ENCODE results near the gene DGUOK.

The DGUOK gene

GRCh38 chr2:73919596-73920228, 7.0 kb upstream of the DGUOK start:
- intact Hi-C loops (cut with DNase I; ENCODE audit: low total_unique reads) = loop anchor here (10.0 kb wide), 1 partner anchor 95 kb away; the partner anchor contains the start of gene STAMBP
- Histone ChIP-seq H3K27ac (no peak overlapping the region), H3K9me3 (no peaks in the 10 kb centered on the region), H3K4me1 (no peaks in the 10 kb centered on the region), H3K27me3 (no peaks in the 10 kb centered on the region), H3K36me3 (peaks cover 38 to 47% (median 42%) of the 10 kb centered on the region in 3 donors), H3K4me3 (no peak overlapping the region)
- DNase-seq = no peak
- TF ChIP-seq, protein P1, sequence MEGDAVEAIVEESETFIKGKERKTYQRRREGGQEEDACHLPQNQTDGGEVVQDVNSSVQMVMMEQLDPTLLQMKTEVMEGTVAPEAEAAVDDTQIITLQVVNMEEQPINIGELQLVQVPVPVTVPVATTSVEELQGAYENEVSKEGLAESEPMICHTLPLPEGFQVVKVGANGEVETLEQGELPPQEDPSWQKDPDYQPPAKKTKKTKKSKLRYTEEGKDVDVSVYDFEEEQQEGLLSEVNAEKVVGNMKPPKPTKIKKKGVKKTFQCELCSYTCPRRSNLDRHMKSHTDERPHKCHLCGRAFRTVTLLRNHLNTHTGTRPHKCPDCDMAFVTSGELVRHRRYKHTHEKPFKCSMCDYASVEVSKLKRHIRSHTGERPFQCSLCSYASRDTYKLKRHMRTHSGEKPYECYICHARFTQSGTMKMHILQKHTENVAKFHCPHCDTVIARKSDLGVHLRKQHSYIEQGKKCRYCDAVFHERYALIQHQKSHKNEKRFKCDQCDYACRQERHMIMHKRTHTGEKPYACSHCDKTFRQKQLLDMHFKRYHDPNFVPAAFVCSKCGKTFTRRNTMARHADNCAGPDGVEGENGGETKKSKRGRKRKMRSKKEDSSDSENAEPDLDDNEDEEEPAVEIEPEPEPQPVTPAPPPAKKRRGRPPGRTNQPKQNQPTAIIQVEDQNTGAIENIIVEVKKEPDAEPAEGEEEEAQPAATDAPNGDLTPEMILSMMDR (IDR thresholded peaks at IDR 0.05) = no peak

GRCh38 chr2:73920577-73921545, 5.8 kb upstream of the DGUOK start:
- Histone ChIP-seq H3K36me3 (peaks cover 27 to 36% (median 32%) of the 10 kb centered on the region in 3 donors), H3K27me3 (no peaks in the 10 kb centered on the region), H3K27ac (peak overlapping the region in 1 of 2 donors; percentile 39), H3K4me3 (no peak overlapping the region), H3K4me1 (peaks cover 0 to 2% (median under 1%) of the 10 kb centered on the region in 4 donors), H3K9me3 (no peaks in the 10 kb centered on the region)
- DNase-seq = no peak
- intact Hi-C loops (cut with DNase I; ENCODE audit: low total_unique reads) = loop anchor here (10.0 kb wide), 1 partner anchor 96 kb away; the partner anchor contains the start of gene STAMBP
- TF ChIP-seq, protein P1 (IDR thresholded peaks at IDR 0.05) = peak in 1 of 2 experiments; percentile 25

- Histone ChIP-seq H3K27ac (peak overlapping the region in 1 of 2 donors; percentile 39), H3K9me3 (no peaks in the 10 kb centered on the region), H3K27me3 (no peaks in the 10 kb centered on the region), H3K4me1 (peaks cover 0 to 6% (median 2%) of the 10 kb centered on the region in 4 donors), H3K4me3 (no peak overlapping the region), H3K36me3 (peaks cover 22 to 28% (median 26%) of the 10 kb centered on the region in 3 donors)
- intact Hi-C loops (cut with DNase I; ENCODE audit: low total_unique reads) = loop anchor here (10.0 kb wide), 1 partner anchor 97 kb away; the partner anchor contains the start of gene STAMBP
- TF ChIP-seq, protein P1 (IDR thresholded peaks at IDR 0.05) = no peak
- no peak for DNase-seq
These were observed 5.1 kb upstream of the DGUOK start for GRCh38 chr2:73921581-73921980.

DNA sequence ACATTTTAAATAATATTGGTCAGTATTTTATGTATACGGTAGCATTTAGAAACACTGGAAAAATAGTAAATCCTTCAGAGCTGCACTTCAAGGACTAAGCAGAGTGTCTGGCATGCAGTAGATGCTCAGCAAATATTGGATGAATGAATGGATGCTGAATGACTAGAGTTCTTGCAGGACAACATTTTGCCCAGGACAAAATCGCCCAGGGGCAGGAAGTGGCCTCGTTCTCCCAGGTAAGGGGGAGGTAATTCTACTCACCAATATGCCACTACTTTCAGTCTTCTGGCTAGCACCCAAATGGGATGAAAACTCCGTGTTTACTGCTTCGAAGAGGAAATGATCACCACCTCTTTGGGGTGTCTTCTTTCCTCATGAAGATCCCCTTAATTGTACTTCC, 4.0 kb upstream of the DGUOK start:
- TF ChIP-seq, protein P1 (IDR thresholded peaks at IDR 0.05) = no peak
- Histone ChIP-seq H3K27ac (no peak overlapping the region), H3K9me3 (no peaks in the 10 kb centered on the region), H3K4me1 (peaks cover 0 to 11% (median 5%) of the 10 kb centered on the region in 4 donors), H3K27me3 (no peaks in the 10 kb centered on the region), H3K4me3 (no peak overlapping the region), H3K36me3 (peaks cover 11 to 17% (median 17%) of the 10 kb centered on the region in 3 donors)
- intact Hi-C loops (cut with DNase I; ENCODE audit: low total_unique reads) = loop anchor here (10.0 kb wide), 1 partner anchor 98 kb away; the partner anchor contains the start of gene STAMBP
- DNase-seq = no peak

DNA sequence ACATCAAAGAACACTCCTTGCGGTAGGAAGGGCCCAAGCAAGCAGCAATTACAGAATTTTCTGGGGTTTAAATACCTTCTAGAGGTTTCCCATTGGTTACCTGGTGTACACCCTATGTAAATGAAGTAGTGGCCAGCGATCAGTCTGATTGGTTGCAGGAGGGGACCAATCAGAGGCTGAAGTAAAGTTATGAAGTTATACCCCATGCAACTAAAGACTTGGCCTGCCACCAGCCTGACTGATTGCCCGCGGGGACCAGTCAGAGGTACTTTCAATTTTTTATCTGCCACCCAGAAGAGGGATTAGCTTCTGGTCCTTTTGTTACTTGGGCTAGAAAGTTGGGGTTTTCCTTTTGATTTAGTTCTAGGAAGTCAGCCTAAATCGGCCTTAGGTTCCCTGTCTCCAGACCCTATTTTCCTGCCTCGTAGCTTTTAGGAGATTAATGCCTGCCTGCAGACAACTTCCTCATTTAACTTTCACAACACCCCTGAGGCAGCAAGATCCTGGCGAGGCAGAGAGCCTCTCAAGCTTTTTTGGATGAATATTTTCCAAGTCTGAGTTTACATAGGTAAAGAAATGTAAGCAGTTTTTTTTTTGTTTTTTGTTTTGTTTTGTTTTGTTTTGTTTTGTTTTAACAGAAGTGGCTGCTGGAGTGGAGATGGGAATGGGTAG, 1.5 kb upstream of the DGUOK start:
- intact Hi-C loops (cut with DNase I; ENCODE audit: low total_unique reads) = loop anchor here (5.0 to 10.0 kb wide), 2 partner anchors 77 to 100 kb away; partner anchors contain the start of gene STAMBP
- TF ChIP-seq, protein P1 (IDR thresholded peaks at IDR 0.05) = no peak
- no peak overlapping the region for H3K4me3 ChIP-seq
- H3K27ac ChIP-seq = no peak overlapping the region
- H3K4me1 ChIP-seq = peaks cover 0 to 36% (median 28%) of the 10 kb centered on the region in 4 donors
- H3K27me3 ChIP-seq = no peaks in the 10 kb centered on the region
- no peaks in the 10 kb centered on the region for H3K36me3 ChIP-seq
- DNase-seq = no peak
- no peaks in the 10 kb centered on the region for H3K9me3 ChIP-seq

Measured in tibial artery (tissue), 4 donors.